HEK293 (cell line): Measurements from ENCODE around the gene FMN1.

Experiments used
- CTCF ChIA-PET: fragments of 350-600 bp; formaldehyde crosslinking; extraction: SDS; loops from one replicate; lab custom pipeline; 2021; ENCODE audit warnings: antibody characterized with exemption; lab: Yijun Ruan, JAX
- POLR2A ChIA-PET: fragments of 300-600 bp; formaldehyde crosslinking; extraction: SDS; loops from one replicate; lab custom pipeline; 2020; ENCODE audit warnings: antibody characterized with exemption, inconsistent platforms; lab: Yijun Ruan, JAX
- H3K27ac ChIP-seq: fragments of 200-500 bp; sonication (Bioruptor generic); 2 replicates; pipeline ENCODE4 v1.5.1; 2014; ENCODE audit warnings: low read depth, low read length, control low read depth, inconsistent platforms; ENCODE audit errors: extremely low read depth
- H3K36me3 ChIP-seq, 2 experiments: fragments of 200-500 bp in 1 of 2; sonication (Bioruptor generic) in 1 of 2; 1 replicate in 1 of 2; 2 replicates in 1 of 2; pipeline ENCODE4 v1.5.1; 2014 to 2017; ENCODE audit warnings: inconsistent platforms in 2 of 2, low read length in 2 of 2; ENCODE audit not compliant: control insufficient read depth in 2 of 2, insufficient read depth in 1 of 2
- H3K4me1 ChIP-seq: fragments of 200-500 bp; sonication (Bioruptor generic); 2 replicates; pipeline ENCODE4 v1.5.1; 2014; ENCODE audit warnings: mild to moderate bottlenecking, low read length, inconsistent platforms; ENCODE audit not compliant: control insufficient read depth, insufficient read depth
- H3K4me3 ChIP-seq: 2 replicates; pipeline ENCODE4 v1.5.1; 2011; ENCODE audit warnings: low read depth, mild to moderate bottlenecking, control low read depth, low read length, moderate library complexity
- H3K9me3 ChIP-seq: fragments of 200-500 bp; sonication (Bioruptor generic); 2 replicates; pipeline ENCODE4 v1.5.1; 2014; ENCODE audit warnings: low read depth, low read length, inconsistent platforms; ENCODE audit not compliant: control insufficient read depth, insufficient read depth
- KLF1 ChIP-seq: fragments of 450-650 bp; formaldehyde crosslinking; IDR thresholded peaks from 2 replicates; pipeline ENCODE4 v1.5.1; 2016; ENCODE audit warnings: missing biosample characterization, missing genetic modification characterization
- SP3 ChIP-seq: fragments of 450-650 bp; formaldehyde crosslinking; IDR thresholded peaks from 2 replicates; pipeline ENCODE4 v1.5.1; 2016; ENCODE audit warnings: missing biosample characterization, missing genetic modification characterization
- ZBTB48 ChIP-seq: fragments of 450-650 bp; formaldehyde crosslinking; IDR thresholded peaks from 2 replicates; pipeline ENCODE4 v1.5.1; 2016; ENCODE audit warnings: missing biosample characterization, missing genetic modification characterization
- ZEB2 ChIP-seq: fragments of 450-650 bp; formaldehyde crosslinking; IDR thresholded peaks from 2 replicates; pipeline ENCODE4 v1.5.1; 2016; ENCODE audit warnings: missing biosample characterization, missing genetic modification characterization
- ZNF16 ChIP-seq: fragments of 450-650 bp; formaldehyde crosslinking; IDR thresholded peaks from 2 replicates; pipeline ENCODE4 v1.5.1; 2016; ENCODE audit warnings: low read depth, missing biosample characterization, missing genetic modification characterization
- ZNF184 ChIP-seq: fragments of 450-650 bp; IDR thresholded peaks from 2 replicates; pipeline ENCODE4 v1.5.1; 2018; ENCODE audit warnings: missing biosample characterization, mild to moderate bottlenecking, missing genetic modification characterization
- ZNF24 ChIP-seq: fragments of 450-650 bp; formaldehyde crosslinking; IDR thresholded peaks from 2 replicates; pipeline ENCODE4 v1.5.1; 2016; ENCODE audit warnings: missing biosample characterization, missing genetic modification characterization
- ZNF248 ChIP-seq: fragments of 450-650 bp; formaldehyde crosslinking; IDR thresholded peaks from 2 replicates; pipeline ENCODE4 v1.5.1; 2017; ENCODE audit warnings: missing biosample characterization, missing genetic modification characterization
- ZNF423 ChIP-seq: fragments of 450-650 bp; formaldehyde crosslinking; IDR thresholded peaks from 2 replicates; pipeline ENCODE4 v1.5.1; 2016; ENCODE audit warnings: missing biosample characterization, missing genetic modification characterization
- ZNF513 ChIP-seq: fragments of 450-650 bp; IDR thresholded peaks from 2 replicates; pipeline ENCODE4 v1.5.1; 2018; ENCODE audit warnings: missing biosample characterization, missing genetic modification characterization
- ZNF530 ChIP-seq: fragments of 450-650 bp; formaldehyde crosslinking; IDR thresholded peaks from 2 replicates; pipeline ENCODE4 v1.5.1; 2016; ENCODE audit warnings: low read depth, missing biosample characterization, missing genetic modification characterization
- ZNF571 ChIP-seq: fragments of 450-650 bp; formaldehyde crosslinking; IDR thresholded peaks from 2 replicates; pipeline ENCODE4 v1.5.0; 2017; ENCODE audit warnings: missing biosample characterization, missing genetic modification characterization
- ZNF626 ChIP-seq: fragments of 450-650 bp; sonication (Bioruptor Pico); formaldehyde crosslinking; IDR thresholded peaks from 2 replicates; pipeline ENCODE4 v1.5.1; 2018; ENCODE audit warnings: missing biosample characterization, missing genetic modification characterization, inconsistent platforms
- ZNF629 ChIP-seq: fragments of 450-650 bp; formaldehyde crosslinking; IDR thresholded peaks from 2 replicates; pipeline ENCODE4 v1.5.1; 2017; ENCODE audit warnings: missing biosample characterization, missing genetic modification characterization
- ZNF747 ChIP-seq: fragments of 450-650 bp; formaldehyde crosslinking; IDR thresholded peaks from 2 replicates; pipeline ENCODE4 v1.5.1; 2016; ENCODE audit warnings: missing biosample characterization, missing genetic modification characterization
- ZNF768 ChIP-seq: fragments of 450-650 bp; formaldehyde crosslinking; IDR thresholded peaks from 2 replicates; pipeline ENCODE4 v1.5.1; 2018; ENCODE audit warnings: missing biosample characterization, mild to moderate bottlenecking, missing genetic modification characterization
- ZNF776 ChIP-seq: fragments of 450-650 bp; formaldehyde crosslinking; IDR thresholded peaks from 2 replicates; pipeline ENCODE4 v1.5.0; 2017; ENCODE audit warnings: missing biosample characterization, missing genetic modification characterization, borderline replicate concordance
- TF ChIP-seq, protein P1 (sequence below): fragments of 450-650 bp; formaldehyde crosslinking; optimal IDR thresholded peaks from 2 replicates; pipeline ENCODE3; 2016; ENCODE audit warnings: missing biosample characterization, mild to moderate bottlenecking, missing genetic modification characterization
- TF ChIP-seq, protein P2 (sequence below): fragments of 450-650 bp; formaldehyde crosslinking; IDR thresholded peaks from 2 replicates; pipeline ENCODE4 v1.5.1; 2016; ENCODE audit warnings: missing biosample characterization, missing genetic modification characterization
- TF ChIP-seq, protein P3 (sequence below): fragments of 450-650 bp; formaldehyde crosslinking; IDR thresholded peaks from 2 replicates; pipeline ENCODE4 v1.5.1; 2016; ENCODE audit warnings: missing biosample characterization, missing genetic modification characterization
- TF ChIP-seq, protein P4 (sequence below): fragments of 450-650 bp; formaldehyde crosslinking; IDR thresholded peaks from 2 replicates; pipeline ENCODE4 v1.5.1; 2016; ENCODE audit warnings: missing biosample characterization, missing genetic modification characterization
- TF ChIP-seq, protein P5 (sequence below): fragments of 450-650 bp; formaldehyde crosslinking; IDR thresholded peaks from 2 replicates; pipeline ENCODE4 v1.5.1; 2017; ENCODE audit warnings: missing biosample characterization, mild to moderate bottlenecking, missing genetic modification characterization, moderate library complexity

Gene FMN1

GRCh38 chr15:32882955-32883354 lies 311.6 kb downstream of the FMN1 start (continued):
- TF ChIP-seq ZNF629 (tag by site-specific recombination): no peak
- TF ChIP-seq, protein P1, sequence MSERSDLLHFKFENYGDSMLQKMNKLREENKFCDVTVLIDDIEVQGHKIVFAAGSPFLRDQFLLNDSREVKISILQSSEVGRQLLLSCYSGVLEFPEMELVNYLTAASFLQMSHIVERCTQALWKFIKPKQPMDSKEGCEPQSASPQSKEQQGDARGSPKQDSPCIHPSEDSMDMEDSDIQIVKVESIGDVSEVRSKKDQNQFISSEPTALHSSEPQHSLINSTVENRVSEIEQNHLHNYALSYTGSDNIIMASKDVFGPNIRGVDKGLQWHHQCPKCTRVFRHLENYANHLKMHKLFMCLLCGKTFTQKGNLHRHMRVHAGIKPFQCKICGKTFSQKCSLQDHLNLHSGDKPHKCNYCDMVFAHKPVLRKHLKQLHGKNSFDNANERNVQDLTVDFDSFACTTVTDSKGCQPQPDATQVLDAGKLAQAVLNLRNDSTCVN (tag by site-specific recombination): no peak
- TF ChIP-seq, protein P2, sequence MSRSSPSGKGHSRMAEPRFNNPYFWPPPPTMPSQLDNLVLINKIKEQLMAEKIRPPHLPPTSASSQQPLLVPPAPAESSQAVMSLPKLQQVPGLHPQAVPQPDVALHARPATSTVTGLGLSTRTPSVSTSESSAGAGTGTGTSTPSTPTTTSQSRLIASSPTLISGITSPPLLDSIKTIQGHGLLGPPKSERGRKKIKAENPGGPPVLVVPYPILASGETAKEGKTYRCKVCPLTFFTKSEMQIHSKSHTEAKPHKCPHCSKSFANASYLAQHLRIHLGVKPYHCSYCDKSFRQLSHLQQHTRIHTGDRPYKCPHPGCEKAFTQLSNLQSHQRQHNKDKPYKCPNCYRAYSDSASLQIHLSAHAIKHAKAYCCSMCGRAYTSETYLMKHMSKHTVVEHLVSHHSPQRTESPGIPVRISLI (tag by site-specific recombination): no peak
- TF ChIP-seq SP3 (tag by site-specific recombination): no peak
- no peak for TF ChIP-seq ZNF248 (tag by site-specific recombination)

DNA sequence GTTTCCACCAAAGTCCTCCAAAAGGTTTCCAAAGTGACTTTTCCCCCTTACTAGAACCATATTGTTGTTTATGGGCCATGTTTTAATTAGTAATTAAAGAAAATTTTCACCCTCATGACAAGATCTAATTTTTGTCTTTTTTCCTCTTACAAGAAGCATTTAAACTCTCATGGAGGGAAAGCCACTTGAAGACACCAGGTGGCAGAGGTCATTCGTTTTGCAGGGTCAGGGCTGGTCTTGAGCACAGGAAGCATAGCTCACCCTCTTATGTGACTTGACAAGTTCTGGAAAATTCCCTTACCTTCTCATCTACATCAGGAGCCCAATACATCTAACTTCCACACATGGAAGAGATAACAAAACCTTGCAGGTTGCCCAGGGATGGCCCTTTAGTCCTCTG lies 313.0 kb downstream of the FMN1 start:
- no peaks in the 10 kb centered on the region for H3K36me3 ChIP-seq
- H3K9me3 ChIP-seq: no peaks in the 10 kb centered on the region
- no peak overlapping the region for H3K27ac ChIP-seq
- H3K4me3 ChIP-seq: no peak overlapping the region
- H3K4me1 ChIP-seq: no peaks in the 10 kb centered on the region
- ChIA-PET CTCF (interaction anchor here (1.8 kb wide), 1 partner anchor 55 kb away, joined by 7 read pairs; no protein-coding TSS in a partner anchor), POLR2A (no interaction called here)
- TF ChIP-seq ZBTB48 (tag by site-specific recombination) (no peak), ZNF747 (tag by site-specific recombination) (no peak), ZNF776 (tag by site-specific recombination) (no peak), ZNF16 (no peak), ZNF530 (tag by site-specific recombination) (no peak), ZNF513 (no peak), ZNF423 (no peak), ZNF24 (tag by site-specific recombination) (no peak), ZNF571 (no peak), ZEB2 (tag by site-specific recombination) (no peak), KLF1 (tag by site-specific recombination) (no peak), ZNF184 (tag by site-specific recombination) (no peak), ZNF626 (tag by site-specific recombination) (no peak), ZNF768 (tag by site-specific recombination) (no peak)
- TF ChIP-seq, protein P3, sequence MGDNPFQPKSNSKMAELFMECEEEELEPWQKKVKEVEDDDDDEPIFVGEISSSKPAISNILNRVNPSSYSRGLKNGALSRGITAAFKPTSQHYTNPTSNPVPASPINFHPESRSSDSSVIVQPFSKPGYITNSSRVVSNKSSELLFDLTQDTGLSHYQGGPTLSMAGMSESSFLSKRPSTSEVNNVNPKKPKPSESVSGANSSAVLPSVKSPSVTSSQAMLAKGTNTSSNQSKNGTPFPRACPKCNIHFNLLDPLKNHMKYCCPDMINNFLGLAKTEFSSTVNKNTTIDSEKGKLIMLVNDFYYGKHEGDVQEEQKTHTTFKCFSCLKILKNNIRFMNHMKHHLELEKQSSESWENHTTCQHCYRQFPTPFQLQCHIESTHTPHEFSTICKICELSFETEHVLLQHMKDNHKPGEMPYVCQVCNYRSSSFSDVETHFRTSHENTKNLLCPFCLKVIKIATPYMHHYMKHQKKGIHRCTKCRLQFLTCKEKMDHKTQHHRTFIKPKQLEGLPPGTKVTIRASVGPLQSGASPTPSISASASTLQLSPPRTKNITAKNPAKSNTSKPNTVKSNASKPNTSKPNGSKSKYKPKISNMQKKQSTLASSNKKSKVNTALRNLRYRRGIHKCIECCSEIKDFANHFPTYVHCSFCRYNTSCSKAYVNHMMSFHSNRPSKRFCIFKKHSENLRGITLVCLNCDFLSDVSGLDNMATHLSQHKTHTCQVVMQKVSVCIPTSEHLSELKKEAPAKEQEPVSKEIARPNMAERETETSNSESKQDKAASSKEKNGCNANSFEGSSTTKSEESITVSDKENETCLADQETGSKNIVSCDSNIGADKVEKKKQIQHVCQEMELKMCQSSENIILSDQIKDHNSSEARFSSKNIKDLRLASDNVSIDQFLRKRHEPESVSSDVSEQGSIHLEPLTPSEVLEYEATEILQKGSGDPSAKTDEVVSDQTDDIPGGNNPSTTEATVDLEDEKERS (tag by site-specific recombination): no peak
- TF ChIP-seq, protein P4, sequence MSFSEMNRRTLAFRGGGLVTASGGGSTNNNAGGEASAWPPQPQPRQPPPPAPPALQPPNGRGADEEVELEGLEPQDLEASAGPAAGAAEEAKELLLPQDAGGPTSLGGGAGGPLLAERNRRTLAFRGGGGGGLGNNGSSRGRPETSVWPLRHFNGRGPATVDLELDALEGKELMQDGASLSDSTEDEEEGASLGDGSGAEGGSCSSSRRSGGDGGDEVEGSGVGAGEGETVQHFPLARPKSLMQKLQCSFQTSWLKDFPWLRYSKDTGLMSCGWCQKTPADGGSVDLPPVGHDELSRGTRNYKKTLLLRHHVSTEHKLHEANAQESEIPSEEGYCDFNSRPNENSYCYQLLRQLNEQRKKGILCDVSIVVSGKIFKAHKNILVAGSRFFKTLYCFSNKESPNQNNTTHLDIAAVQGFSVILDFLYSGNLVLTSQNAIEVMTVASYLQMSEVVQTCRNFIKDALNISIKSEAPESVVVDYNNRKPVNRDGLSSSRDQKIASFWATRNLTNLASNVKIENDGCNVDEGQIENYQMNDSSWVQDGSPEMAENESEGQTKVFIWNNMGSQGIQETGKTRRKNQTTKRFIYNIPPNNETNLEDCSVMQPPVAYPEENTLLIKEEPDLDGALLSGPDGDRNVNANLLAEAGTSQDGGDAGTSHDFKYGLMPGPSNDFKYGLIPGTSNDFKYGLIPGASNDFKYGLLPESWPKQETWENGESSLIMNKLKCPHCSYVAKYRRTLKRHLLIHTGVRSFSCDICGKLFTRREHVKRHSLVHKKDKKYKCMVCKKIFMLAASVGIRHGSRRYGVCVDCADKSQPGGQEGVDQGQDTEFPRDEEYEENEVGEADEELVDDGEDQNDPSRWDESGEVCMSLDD (tag by site-specific recombination): no peak
- TF ChIP-seq, protein P5, sequence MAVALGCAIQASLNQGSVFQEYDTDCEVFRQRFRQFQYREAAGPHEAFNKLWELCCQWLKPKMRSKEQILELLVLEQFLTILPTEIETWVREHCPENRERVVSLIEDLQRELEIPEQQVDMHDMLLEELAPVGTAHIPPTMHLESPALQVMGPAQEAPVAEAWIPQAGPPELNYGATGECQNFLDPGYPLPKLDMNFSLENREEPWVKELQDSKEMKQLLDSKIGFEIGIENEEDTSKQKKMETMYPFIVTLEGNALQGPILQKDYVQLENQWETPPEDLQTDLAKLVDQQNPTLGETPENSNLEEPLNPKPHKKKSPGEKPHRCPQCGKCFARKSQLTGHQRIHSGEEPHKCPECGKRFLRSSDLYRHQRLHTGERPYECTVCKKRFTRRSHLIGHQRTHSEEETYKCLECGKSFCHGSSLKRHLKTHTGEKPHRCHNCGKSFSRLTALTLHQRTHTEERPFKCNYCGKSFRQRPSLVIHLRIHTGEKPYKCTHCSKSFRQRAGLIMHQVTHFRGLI (tag by site-specific recombination): no peak
